ENCODE measurements around the gene HSD11B2.

Gene HSD11B2

DNA sequence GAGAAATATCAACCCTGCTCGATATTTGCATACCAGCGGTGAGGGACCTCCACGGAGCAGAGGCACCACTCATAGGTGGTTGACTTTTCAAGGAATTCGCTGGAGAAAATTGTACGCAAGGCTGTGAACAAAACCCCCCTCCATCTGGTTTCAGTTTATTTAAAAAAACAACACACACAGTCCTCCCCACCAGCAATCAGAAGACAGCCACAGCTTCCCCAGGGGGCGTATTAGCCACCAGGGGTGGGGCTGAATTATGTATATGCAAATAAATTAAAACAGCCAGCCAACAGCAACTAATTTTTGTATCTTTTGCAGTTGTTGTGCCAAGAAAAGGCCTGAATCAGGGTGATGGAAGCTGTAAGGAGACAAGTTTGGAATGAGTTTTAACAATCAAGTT lies 5.9 kb upstream of the HSD11B2 start:
- Histone ChIP-seq H3K4me1 (ENCODE audit: control insufficient read depth, insufficient read depth, low read length) (no peaks in the 10 kb centered on the region), H3K36me3 (ENCODE audit: control insufficient read depth, insufficient read depth, low read length) (no peaks in the 10 kb centered on the region), H3K4me3 (ENCODE audit: low read length) (no peak overlapping the region), H3K27ac (ENCODE audit: low read depth, low read length) (no peak overlapping the region), H3K27me3 (ENCODE audit: control insufficient read depth, insufficient read depth, low read length) (no peaks in the 10 kb centered on the region), H3K9ac (ENCODE audit: low read length) (no peak overlapping the region)

DNA sequence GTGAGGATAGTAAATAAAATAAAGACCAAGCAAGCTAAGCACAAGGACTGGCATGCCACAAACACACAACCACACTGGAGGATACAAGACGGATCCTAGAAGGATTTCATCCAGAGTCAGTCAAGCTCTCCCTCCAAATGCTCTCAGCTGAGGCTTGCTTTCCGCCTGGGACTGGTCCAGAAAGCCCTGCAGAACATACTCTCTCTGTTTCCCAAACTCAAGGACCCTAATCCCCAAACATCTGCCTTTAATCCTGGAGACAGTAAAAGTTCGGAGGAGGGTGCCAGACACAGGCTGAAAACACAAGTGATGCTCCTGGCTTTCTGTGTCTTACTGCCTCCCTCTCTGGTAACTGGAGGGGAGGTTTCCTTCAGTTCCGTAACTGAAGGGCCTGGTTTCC lies 5.3 kb upstream of the HSD11B2 start:
- H3K36me3 ChIP-seq (ENCODE audit: control insufficient read depth, insufficient read depth, low read length) = no peaks in the 10 kb centered on the region
- H3K27me3 ChIP-seq (ENCODE audit: control insufficient read depth, insufficient read depth, low read length) = no peaks in the 10 kb centered on the region
- H3K9ac ChIP-seq (ENCODE audit: low read length) = no peak overlapping the region
- H3K27ac ChIP-seq (ENCODE audit: low read depth, low read length) = no peak overlapping the region
- no peak overlapping the region for H3K4me3 ChIP-seq (ENCODE audit: low read length)
- H3K4me1 ChIP-seq (ENCODE audit: control insufficient read depth, insufficient read depth, low read length) = no peaks in the 10 kb centered on the region

DNA sequence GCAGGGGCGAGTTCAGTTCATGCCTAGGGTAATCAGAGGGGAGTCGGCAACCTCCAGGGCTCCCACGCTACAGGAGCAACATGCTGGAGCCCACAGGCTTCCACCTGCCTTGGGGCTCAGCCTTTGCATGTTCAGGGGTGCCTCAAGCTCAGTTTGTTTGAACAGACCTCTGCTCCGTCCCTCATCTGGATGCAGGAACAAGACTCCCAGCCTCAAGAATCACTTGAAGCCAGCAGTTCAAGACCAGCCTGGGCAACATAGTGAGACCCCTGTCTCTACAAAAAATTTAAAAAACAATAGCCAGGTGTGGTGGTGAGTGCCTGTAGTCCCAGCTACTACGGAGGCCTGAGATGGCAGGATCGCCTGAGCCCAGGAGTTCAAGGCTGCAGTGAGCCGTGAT lies 4.9 kb upstream of the HSD11B2 start:
- H3K9ac ChIP-seq (ENCODE audit: low read length) = no peak overlapping the region
- H3K4me3 ChIP-seq (ENCODE audit: low read length) = no peak overlapping the region
- no peaks in the 10 kb centered on the region for H3K27me3 ChIP-seq (ENCODE audit: control insufficient read depth, insufficient read depth, low read length)
- H3K27ac ChIP-seq (ENCODE audit: low read depth, low read length) = no peak overlapping the region
- no peaks in the 10 kb centered on the region for H3K36me3 ChIP-seq (ENCODE audit: control insufficient read depth, insufficient read depth, low read length)
- H3K4me1 ChIP-seq (ENCODE audit: control insufficient read depth, insufficient read depth, low read length) = no peaks in the 10 kb centered on the region

DNA sequence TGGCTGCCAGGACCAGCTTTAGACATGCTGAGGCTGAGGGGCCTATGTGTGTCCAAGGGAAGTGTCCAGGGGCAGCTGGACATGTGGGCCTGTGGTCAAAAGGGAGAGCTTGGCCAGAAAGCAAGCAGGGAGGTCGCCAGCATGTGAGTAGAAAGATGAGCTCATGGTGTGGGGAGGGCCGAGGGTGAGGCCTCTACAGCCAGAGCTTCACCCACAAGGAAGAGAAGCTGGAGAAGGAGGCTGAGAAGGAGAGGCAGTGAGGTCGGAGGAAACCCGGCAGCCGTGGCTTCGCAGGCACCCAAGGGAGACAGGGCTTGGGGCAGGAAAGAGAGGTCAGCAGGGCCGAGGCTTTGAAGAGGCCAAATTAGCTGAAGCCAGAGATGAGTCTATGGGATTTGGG lies 4.0 kb upstream of the HSD11B2 start:
- Histone ChIP-seq H3K4me3 (ENCODE audit: low read length) (no peak overlapping the region), H3K36me3 (ENCODE audit: control insufficient read depth, insufficient read depth, low read length) (no peaks in the 10 kb centered on the region), H3K27me3 (ENCODE audit: control insufficient read depth, insufficient read depth, low read length) (no peaks in the 10 kb centered on the region), H3K4me1 (ENCODE audit: control insufficient read depth, insufficient read depth, low read length) (no peaks in the 10 kb centered on the region), H3K9ac (ENCODE audit: low read length) (no peak overlapping the region), H3K27ac (ENCODE audit: low read depth, low read length) (no peak overlapping the region)

DNA sequence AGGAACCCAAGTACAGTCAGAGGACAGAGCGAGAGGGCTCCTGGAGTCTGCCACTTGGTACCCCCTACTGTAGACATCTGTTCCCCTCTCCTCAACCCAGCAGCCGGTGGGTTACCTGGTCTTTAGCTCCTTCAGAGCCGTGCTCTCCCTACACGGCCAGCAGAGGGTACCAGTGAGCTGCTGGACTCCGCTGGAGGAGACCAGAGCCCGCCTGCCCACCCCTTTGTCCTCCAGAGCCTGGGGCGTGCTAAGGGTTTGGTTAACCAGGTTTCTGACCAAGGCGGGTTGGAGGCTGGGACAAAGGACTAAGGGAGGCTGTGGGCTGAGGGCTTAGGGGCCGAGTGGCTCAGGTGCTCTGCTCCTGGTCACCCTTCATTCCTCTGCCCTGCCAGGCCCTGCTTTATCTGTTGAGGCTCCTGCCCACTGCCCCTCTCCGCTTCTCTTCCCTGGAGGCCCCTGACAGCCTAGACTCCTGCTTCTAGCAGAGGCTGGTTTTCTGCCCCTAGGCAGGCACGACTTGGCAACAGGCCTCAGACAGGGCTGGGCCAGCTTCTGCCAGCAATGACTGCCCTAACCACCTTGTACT lies 2.7 kb upstream of the HSD11B2 start:
- Histone ChIP-seq H3K27ac (ENCODE audit: low read depth, low read length) (no peak overlapping the region), H3K4me1 (ENCODE audit: control insufficient read depth, insufficient read depth, low read length) (no peaks in the 10 kb centered on the region), H3K27me3 (ENCODE audit: control insufficient read depth, insufficient read depth, low read length) (no peaks in the 10 kb centered on the region), H3K9ac (ENCODE audit: low read length) (no peak overlapping the region), H3K4me3 (ENCODE audit: low read length) (no peak overlapping the region), H3K36me3 (ENCODE audit: control insufficient read depth, insufficient read depth, low read length) (no peaks in the 10 kb centered on the region)

DNA sequence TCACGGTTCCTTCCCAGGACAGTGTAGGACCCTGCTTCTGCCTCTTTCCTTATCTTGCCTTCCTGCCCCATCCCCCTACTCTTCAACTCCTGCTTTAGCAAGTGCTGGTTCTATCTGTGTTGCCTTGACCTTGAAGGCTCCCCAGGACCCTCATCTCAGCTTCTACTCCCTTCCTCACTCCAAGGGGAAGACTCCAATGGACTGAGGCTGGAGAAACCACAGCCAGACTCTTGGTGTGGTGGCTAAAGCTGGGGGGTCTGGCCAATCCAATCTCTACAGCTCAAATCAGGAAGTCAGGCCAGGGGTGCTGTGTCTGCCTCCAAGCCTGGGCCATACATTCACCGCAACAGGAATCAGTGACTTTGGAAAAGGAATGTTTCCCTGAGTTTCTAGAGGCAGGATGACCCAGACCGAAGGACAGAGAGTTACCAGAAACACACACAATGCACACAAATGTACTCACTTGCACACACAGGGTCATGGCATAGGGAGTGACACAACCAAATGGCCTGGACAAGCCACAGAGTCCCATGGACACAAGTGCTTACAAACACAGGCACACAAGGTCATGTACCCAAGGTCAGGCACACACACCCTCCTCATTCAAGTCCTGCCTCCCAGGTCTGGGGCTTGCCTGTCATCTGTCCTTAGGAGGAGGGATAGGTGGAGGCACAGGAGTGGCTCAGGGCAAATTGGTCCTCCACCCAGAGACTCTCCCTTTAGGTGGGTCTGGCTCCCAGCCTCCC lies 1.7 kb upstream of the HSD11B2 start:
- no peak overlapping the region for H3K9ac ChIP-seq (ENCODE audit: low read length)
- H3K4me1 ChIP-seq (ENCODE audit: control insufficient read depth, insufficient read depth, low read length) = no peaks in the 10 kb centered on the region
- H3K4me3 ChIP-seq (ENCODE audit: low read length) = peak overlapping the region; percentile 59
- H3K36me3 ChIP-seq (ENCODE audit: control insufficient read depth, insufficient read depth, low read length) = no peaks in the 10 kb centered on the region
- H3K27ac ChIP-seq (ENCODE audit: low read depth, low read length) = no peak overlapping the region
- no peaks in the 10 kb centered on the region for H3K27me3 ChIP-seq (ENCODE audit: control insufficient read depth, insufficient read depth, low read length)

DNA sequence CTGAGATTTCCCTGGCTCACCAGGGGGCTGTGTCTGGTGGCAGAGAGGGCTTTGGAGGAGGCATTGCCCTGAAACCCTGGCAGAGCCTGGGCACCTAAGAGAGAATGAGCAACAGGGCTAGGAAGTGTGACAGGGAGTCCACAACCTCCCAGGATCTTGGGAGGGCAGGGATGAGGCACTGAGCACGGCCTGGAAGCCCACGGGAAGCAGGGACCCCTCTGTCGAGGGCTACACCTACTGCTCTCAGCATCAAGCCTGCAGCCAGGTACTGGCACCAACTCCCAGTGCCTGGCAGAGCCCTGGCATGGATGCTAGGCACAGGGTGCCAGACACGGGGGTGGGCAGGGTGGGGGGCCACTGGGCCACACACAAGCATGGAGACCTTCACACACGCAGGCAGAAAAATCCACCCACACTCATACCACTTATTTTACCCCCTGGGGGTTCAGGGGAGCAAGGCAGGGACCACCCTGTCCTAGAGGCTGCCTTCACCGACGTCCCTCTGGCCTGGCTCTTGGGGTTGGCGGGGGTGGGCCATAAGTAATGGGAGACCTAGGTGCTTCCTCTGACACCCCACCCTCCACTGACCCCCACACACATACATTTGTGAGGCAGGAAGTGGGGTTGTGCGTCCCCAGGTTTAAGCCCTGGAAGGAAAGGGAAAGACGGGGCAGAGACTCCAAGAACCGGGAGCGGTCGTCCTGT lies 970 bp upstream of the HSD11B2 start:
- Histone ChIP-seq H3K27ac (ENCODE audit: low read depth, low read length) (peak overlapping the region; percentile 38), H3K4me1 (ENCODE audit: control insufficient read depth, insufficient read depth, low read length) (no peaks in the 10 kb centered on the region), H3K4me3 (ENCODE audit: low read length) (peak overlapping the region; percentile 59), H3K36me3 (ENCODE audit: control insufficient read depth, insufficient read depth, low read length) (no peaks in the 10 kb centered on the region), H3K9ac (ENCODE audit: low read length) (peak overlapping the region; percentile 61), H3K27me3 (ENCODE audit: control insufficient read depth, insufficient read depth, low read length) (no peaks in the 10 kb centered on the region)

DNA sequence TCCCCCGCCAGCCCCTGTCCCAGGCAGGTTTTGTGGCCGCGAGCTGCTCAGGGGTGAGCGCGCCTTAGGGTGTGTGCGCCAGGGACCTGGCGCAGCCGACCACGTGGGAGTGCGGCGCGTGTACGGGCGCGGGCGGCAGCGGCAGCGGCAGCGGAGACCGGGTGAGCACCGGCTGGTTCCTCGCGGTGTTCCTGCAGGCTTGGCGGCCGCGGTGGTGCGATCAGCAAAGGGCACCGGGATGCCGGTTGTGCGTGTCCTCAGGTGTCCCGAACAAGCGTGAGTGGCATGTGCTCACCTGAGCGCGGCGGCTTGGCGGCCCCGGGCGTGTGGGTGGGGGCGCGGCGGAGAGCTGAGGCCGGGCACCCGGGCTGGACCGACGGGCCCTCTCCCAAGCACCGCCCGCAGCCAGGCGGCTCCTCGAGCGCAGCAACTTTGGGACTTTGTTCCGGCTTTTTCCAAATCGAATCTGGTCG lies 381 bp upstream of the HSD11B2 start:
- H3K36me3 ChIP-seq (ENCODE audit: control insufficient read depth, insufficient read depth, low read length) = no peaks in the 10 kb centered on the region
- no peaks in the 10 kb centered on the region for H3K27me3 ChIP-seq (ENCODE audit: control insufficient read depth, insufficient read depth, low read length)
- H3K4me3 ChIP-seq (ENCODE audit: low read length) = peak overlapping the region; percentile 59
- peak overlapping the region; percentile 38 for H3K27ac ChIP-seq (ENCODE audit: low read depth, low read length)
- H3K9ac ChIP-seq (ENCODE audit: low read length) = peak overlapping the region; percentile 61
- no peaks in the 10 kb centered on the region for H3K4me1 ChIP-seq (ENCODE audit: control insufficient read depth, insufficient read depth, low read length)

DNA sequence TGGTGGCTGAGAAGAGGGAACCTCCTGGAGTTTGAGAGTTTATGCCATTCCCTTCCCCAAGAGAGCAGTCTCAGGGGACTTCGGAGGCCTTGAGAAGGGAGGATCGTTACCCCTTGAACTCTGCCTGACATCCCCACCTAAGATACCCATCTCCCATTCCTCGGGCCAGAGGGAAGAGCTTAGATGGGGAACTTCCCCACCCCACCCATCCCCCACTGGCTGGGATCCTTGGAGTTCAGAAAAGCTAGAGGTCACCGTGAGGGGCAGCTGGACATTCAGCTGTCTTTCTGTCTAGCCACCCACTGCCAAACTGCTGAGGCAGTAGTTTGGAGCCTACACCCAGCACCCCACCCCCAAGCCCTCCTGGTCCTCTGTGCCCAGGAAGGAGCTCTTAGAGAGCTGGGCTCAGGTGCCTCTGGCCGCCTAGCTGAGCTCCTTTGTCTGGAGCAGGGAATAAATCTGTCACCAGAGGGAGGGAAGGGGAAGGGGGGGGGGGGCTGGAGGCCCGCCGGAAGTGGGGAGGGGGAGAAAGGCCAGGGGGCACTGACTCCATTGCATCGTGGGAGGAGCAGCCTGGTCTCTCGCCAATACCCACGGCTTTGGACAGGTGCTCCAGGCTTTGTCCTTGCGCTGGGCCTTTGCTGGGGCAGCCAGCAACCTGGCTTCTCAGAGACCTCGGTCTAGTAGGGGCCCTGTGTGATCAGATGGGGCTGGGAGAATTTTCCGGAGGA lies 1.0 kb downstream of the HSD11B2 start:
- Histone ChIP-seq H3K4me1 (ENCODE audit: control insufficient read depth, insufficient read depth, low read length) (no peaks in the 10 kb centered on the region), H3K27ac (ENCODE audit: low read depth, low read length) (no peak overlapping the region), H3K27me3 (ENCODE audit: control insufficient read depth, insufficient read depth, low read length) (no peaks in the 10 kb centered on the region)

DNA sequence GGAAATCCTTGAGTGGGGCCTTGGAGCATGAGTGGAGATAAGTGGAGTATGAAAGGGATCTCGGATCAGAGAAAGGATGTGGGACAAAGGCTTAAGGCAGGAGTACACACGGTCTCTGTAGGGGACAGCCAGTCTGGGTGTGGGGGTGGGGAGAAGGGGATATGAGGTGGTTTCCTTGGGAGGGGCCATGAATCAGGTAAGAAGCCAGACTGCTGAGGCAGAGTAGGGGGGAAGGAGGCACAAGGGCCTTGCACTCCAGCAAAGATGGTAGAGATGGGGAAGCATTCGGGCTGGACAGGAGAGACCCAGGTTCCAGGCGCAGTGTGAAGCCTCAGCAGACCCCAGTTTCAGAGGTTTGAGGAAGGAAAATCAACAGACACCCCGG lies 1.6 kb downstream of the HSD11B2 start:
- Histone ChIP-seq H3K36me3 (ENCODE audit: control insufficient read depth, insufficient read depth, low read length) (peaks cover 6% of the 10 kb centered on the region), H3K27ac (ENCODE audit: low read depth, low read length) (no peak overlapping the region), H3K4me1 (ENCODE audit: control insufficient read depth, insufficient read depth, low read length) (no peaks in the 10 kb centered on the region), H3K9ac (ENCODE audit: low read length) (peak overlapping the region; percentile 19), H3K27me3 (ENCODE audit: control insufficient read depth, insufficient read depth, low read length) (no peaks in the 10 kb centered on the region), H3K4me3 (ENCODE audit: low read length) (peak overlapping the region; percentile 40)

More for the DNA sequence above, 1.0 kb downstream of the HSD11B2 start:
- peak overlapping the region; percentile 60 for H3K9ac ChIP-seq (ENCODE audit: low read length)
- H3K36me3 ChIP-seq (ENCODE audit: control insufficient read depth, insufficient read depth, low read length) = peaks cover under 1% of the 10 kb centered on the region
- peak overlapping the region; percentile 66 for H3K4me3 ChIP-seq (ENCODE audit: low read length)

DNA sequence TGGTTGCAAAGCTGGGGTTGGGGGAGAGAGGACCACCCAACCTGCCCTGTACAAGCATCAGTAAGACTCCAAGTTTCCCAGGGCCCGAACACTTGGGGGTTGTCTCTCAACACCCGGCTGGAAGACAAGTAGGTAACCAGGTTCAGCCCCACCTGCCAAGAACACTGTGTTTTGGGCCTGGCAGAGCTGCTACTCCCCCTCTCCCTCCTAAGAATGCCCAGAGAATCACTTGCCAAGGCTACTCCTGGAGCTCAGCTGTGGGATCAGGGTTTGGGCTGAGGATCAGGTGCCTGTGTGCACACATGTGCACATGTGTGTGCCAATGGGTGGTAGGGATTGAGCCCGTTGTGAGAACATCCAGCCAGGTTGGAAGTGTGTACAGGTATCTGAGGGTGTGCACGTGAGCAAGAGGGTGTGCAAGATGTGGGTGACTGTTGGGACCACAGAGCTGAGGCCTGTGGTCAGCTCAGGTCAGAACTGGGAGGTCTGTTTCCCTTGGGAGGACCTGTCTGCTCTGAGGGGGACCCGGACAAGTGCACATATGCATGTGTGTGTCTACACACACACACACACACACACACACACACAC lies 2.3 kb downstream of the HSD11B2 start:
- H3K27ac ChIP-seq (ENCODE audit: low read depth, low read length) = no peak overlapping the region
- H3K4me1 ChIP-seq (ENCODE audit: control insufficient read depth, insufficient read depth, low read length) = no peaks in the 10 kb centered on the region
- no peak overlapping the region for H3K4me3 ChIP-seq (ENCODE audit: low read length)
- peak overlapping the region; percentile 19 for H3K9ac ChIP-seq (ENCODE audit: low read length)
- peaks cover 13% of the 10 kb centered on the region for H3K36me3 ChIP-seq (ENCODE audit: control insufficient read depth, insufficient read depth, low read length)
- H3K27me3 ChIP-seq (ENCODE audit: control insufficient read depth, insufficient read depth, low read length) = no peaks in the 10 kb centered on the region

DNA sequence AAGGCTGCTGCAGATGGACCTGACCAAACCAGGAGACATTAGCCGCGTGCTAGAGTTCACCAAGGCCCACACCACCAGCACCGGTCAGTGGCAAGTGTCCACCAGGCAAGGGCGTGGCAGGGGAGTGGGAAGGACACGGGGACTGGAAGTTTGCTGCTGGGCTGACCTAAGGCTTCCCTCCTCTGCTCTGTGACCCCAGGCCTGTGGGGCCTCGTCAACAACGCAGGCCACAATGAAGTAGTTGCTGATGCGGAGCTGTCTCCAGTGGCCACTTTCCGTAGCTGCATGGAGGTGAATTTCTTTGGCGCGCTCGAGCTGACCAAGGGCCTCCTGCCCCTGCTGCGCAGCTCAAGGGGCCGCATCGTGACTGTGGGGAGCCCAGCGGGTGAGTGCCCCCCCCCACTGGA lies 4.8 kb downstream of the HSD11B2 start:
- Histone ChIP-seq H3K4me1 (ENCODE audit: control insufficient read depth, insufficient read depth, low read length) (no peaks in the 10 kb centered on the region), H3K36me3 (ENCODE audit: control insufficient read depth, insufficient read depth, low read length) (peaks cover 23% of the 10 kb centered on the region), H3K27ac (ENCODE audit: low read depth, low read length) (no peak overlapping the region), H3K4me3 (ENCODE audit: low read length) (no peak overlapping the region), H3K9ac (ENCODE audit: low read length) (no peak overlapping the region), H3K27me3 (ENCODE audit: control insufficient read depth, insufficient read depth, low read length) (no peaks in the 10 kb centered on the region)
